Neural cell (in vitro differentiated cells): ENCODE measurements around the gene ALK. TPM values are rescaled to one million over a fixed set of nuclear protein-coding genes. Genes with fewer than 3 reads are reported as not detected.

ENCODE experiments used
- H2AFZ ChIP-seq: fragments of 200-600, 300-800 bp; sonication (generic), shearing (Covaris generic); 2 replicates; pipeline ENCODE4 v1.6.0; 2014; ENCODE audit warnings: low read depth, mild to moderate bottlenecking, antibody characterized with exemption, low read length, moderate library complexity
- H3F3A ChIP-seq: fragments of 200-600 bp; shearing (Covaris generic); 2 replicates; pipeline ENCODE4 v1.6.1; 2016; ENCODE audit warnings: mild to moderate bottlenecking, moderate library complexity, mixed read lengths, antibody characterized with exemption, low read length; ENCODE audit not compliant: insufficient read depth, poor library complexity, severe bottlenecking
- H3K27ac ChIP-seq: fragments of 200-600, 300-800 bp; sonication (generic), shearing (Covaris generic); 2 replicates; pipeline ENCODE4 v1.5.1; 2014; ENCODE audit warnings: mild to moderate bottlenecking, low read length, moderate library complexity
- H3K27me3 ChIP-seq: fragments of 300-800, 200-600 bp; sonication (generic), shearing (Covaris generic); 2 replicates; pipeline ENCODE4 v1.6.0; 2014; ENCODE audit warnings: mild to moderate bottlenecking, low read depth, low read length, moderate library complexity; ENCODE audit not compliant: insufficient read depth
- H3K36me3 ChIP-seq: fragments of 300-800, 200-600 bp; sonication (generic), shearing (Covaris generic); 2 replicates; pipeline ENCODE4 v1.5.1; 2014; ENCODE audit warnings: mild to moderate bottlenecking, antibody characterized with exemption, low read length, moderate library complexity; ENCODE audit not compliant: insufficient read depth
- H3K4me2 ChIP-seq: fragments of 300-800, 200-600 bp; sonication (generic), shearing (Covaris generic); 2 replicates; pipeline ENCODE4 v1.6.0; 2014; ENCODE audit warnings: mild to moderate bottlenecking, low read length
- H3K4me3 ChIP-seq: fragments of 300-800, 200-600 bp; sonication (generic), shearing (Covaris generic); 2 replicates; pipeline ENCODE4 v1.5.1; 2014; ENCODE audit warnings: mild to moderate bottlenecking, low read length, moderate library complexity
- H3K79me2 ChIP-seq: fragments of 200-600 bp; shearing (Covaris generic); replicated peaks from 2 replicates; pipeline ENCODE4 v1.6.0; 2014; ENCODE audit warnings: mild to moderate bottlenecking, low read length, moderate library complexity; ENCODE audit not compliant: insufficient read depth
- H3K9ac ChIP-seq: fragments of 300-800, 200-600 bp; sonication (generic), shearing (Covaris generic); 2 replicates; pipeline ENCODE4 v1.6.1; 2016; ENCODE audit warnings: mild to moderate bottlenecking, low read length, mixed read lengths
- H3K9me2 ChIP-seq: fragments of 200-600 bp; shearing (Covaris generic); 2 replicates; pipeline ENCODE4 v1.6.1; 2016; ENCODE audit warnings: mild to moderate bottlenecking, low read length, mixed read lengths; ENCODE audit not compliant: insufficient read depth
- H3K9me3 ChIP-seq: fragments of 200-600, 300-800 bp; sonication (generic), shearing (Covaris generic); 2 replicates; pipeline ENCODE4 v1.6.1; 2016; ENCODE audit warnings: mild to moderate bottlenecking, mixed run types, low read length, moderate library complexity, mixed read lengths
- H4K20me1 ChIP-seq: fragments of 200-600 bp; shearing (Covaris generic); 2 replicates; pipeline ENCODE4 v1.6.1; 2016; ENCODE audit warnings: mild to moderate bottlenecking, mixed run types; ENCODE audit not compliant: insufficient read depth
- EP300 ChIP-seq: fragments of 450-650 bp; conservative IDR thresholded peaks from 2 replicates; pipeline ENCODE4 v1.6.1; 2014; ENCODE audit warnings: antibody characterized with exemption, mild to moderate bottlenecking, moderate library complexity; ENCODE audit not compliant: poor library complexity, severe bottlenecking
- EZH2 ChIP-seq: fragments of 200-600, 300-800 bp; shearing (Covaris generic), sonication (generic); IDR thresholded peaks from 2 replicates; pipeline ENCODE4 v1.6.1; 2014; ENCODE audit warnings: antibody characterized with exemption, low read length, borderline replicate concordance, mild to moderate bottlenecking; ENCODE audit not compliant: insufficient read depth, poor library complexity, severe bottlenecking
- MXI1 ChIP-seq: fragments of 450-650 bp; conservative IDR thresholded peaks from 2 replicates; pipeline ENCODE4 v1.6.1; 2014; ENCODE audit warnings: antibody characterized with exemption, mild to moderate bottlenecking; ENCODE audit not compliant: poor library complexity, severe bottlenecking
- POLR2AphosphoS5 ChIP-seq: IDR thresholded peaks from 2 replicates; pipeline ENCODE4 v1.6.1; 2012
- RAD21 ChIP-seq: fragments of 450-650 bp; conservative IDR thresholded peaks from 2 replicates; pipeline ENCODE4 v1.6.1; 2014; ENCODE audit warnings: antibody characterized with exemption, mild to moderate bottlenecking, moderate library complexity
- SMC3 ChIP-seq: fragments of 450-650 bp; conservative IDR thresholded peaks from 2 replicates; pipeline ENCODE4 v1.6.1; 2014; ENCODE audit warnings: antibody characterized with exemption, mild to moderate bottlenecking, moderate library complexity; ENCODE audit not compliant: poor library complexity
- TAF1 ChIP-seq: IDR thresholded peaks from 2 replicates; pipeline ENCODE4 v1.6.1; 2012; ENCODE audit warnings: low read depth
- polyA plus RNA-seq: library from polyadenylated mRNA; depleted of rRNA; stranded (reverse); fragments of >200 nt; gene quantifications from 2 replicates; pipeline ENCODE4 v1.2.3, GENCODE V29; 2014
- TF ChIP-seq, protein P1 (sequence below): IDR thresholded peaks from 2 replicates; pipeline ENCODE4 v1.6.1; 2012; ENCODE audit warnings: borderline replicate concordance
- TF ChIP-seq, protein P2 (sequence below): fragments of 450-650 bp; IDR thresholded peaks from 2 replicates; pipeline ENCODE4 v1.5.1; 2014; ENCODE audit warnings: antibody characterized with exemption, mild to moderate bottlenecking, moderate library complexity; ENCODE audit not compliant: poor library complexity, severe bottlenecking

The ALK gene
- polyA plus RNA-seq, 1 donor from 2014 or later, result 7.1 TPM

DNA sequence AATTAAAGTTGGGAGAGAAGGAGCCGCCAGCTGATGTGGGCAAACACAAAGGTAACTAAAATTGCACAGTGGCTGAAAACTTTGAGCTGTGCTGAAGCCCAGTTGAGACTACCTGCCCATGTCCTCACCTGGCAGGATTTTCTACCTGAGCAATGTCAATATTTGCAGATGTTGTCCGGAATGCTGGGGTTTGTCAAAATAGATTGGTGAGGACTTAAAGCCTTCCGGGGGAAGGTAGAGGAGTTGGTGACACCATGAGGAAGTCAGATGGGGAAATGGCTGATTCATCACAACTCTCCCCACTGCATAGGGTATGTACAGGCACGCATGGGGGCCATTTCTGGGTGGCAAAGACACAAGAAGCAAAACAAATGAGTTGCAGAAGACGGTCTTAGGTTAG lies 114.9 kb downstream of the ALK start:
- H3K27ac ChIP-seq, result no peak overlapping the region
- H3K4me3 ChIP-seq, result no peak overlapping the region
- H4K20me1 ChIP-seq, result no peaks in the 10 kb centered on the region
- no peak overlapping the region for H3K4me2 ChIP-seq
- H3K79me2 ChIP-seq, result no peaks in the 10 kb centered on the region
- H3K9ac ChIP-seq, result no peak overlapping the region
- H3K36me3 ChIP-seq, result no peaks in the 10 kb centered on the region
- TF ChIP-seq EP300, result no peak
- H2AFZ ChIP-seq, result no peak overlapping the region
- H3K9me3 ChIP-seq, result no peaks in the 10 kb centered on the region
- H3F3A ChIP-seq, result no peaks in the 10 kb centered on the region
- no peaks in the 10 kb centered on the region for H3K27me3 ChIP-seq
- H3K9me2 ChIP-seq, result no peaks in the 10 kb centered on the region

DNA sequence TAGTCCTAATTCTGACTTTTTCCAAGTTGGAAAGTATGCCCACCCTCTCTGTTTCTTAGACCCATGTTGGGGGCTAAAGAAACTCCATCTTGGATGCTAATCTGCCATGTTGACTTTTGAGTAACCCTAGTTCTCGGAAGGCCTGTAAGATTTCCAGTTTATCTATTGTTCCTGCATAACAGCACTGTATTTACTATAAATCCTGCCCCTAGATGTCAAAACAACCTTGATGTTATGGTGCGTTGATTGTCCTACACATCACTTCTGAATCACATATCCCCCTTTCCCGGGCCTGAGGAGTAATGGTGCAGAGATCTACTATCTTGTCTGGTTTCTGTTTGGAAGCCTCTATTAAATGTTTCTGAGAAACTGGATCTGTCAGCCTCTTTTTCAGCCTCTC lies 116.7 kb downstream of the ALK start:
- no peaks in the 10 kb centered on the region for H3K27me3 ChIP-seq
- no peak overlapping the region for H3K4me3 ChIP-seq
- H3K4me2 ChIP-seq, result no peak overlapping the region
- H2AFZ ChIP-seq, result no peak overlapping the region
- no peaks in the 10 kb centered on the region for H3K36me3 ChIP-seq
- no peak overlapping the region for H3K27ac ChIP-seq
- no peak for TF ChIP-seq MXI1
- no peak for TF ChIP-seq POLR2AphosphoS5
- TF ChIP-seq, protein P1, sequence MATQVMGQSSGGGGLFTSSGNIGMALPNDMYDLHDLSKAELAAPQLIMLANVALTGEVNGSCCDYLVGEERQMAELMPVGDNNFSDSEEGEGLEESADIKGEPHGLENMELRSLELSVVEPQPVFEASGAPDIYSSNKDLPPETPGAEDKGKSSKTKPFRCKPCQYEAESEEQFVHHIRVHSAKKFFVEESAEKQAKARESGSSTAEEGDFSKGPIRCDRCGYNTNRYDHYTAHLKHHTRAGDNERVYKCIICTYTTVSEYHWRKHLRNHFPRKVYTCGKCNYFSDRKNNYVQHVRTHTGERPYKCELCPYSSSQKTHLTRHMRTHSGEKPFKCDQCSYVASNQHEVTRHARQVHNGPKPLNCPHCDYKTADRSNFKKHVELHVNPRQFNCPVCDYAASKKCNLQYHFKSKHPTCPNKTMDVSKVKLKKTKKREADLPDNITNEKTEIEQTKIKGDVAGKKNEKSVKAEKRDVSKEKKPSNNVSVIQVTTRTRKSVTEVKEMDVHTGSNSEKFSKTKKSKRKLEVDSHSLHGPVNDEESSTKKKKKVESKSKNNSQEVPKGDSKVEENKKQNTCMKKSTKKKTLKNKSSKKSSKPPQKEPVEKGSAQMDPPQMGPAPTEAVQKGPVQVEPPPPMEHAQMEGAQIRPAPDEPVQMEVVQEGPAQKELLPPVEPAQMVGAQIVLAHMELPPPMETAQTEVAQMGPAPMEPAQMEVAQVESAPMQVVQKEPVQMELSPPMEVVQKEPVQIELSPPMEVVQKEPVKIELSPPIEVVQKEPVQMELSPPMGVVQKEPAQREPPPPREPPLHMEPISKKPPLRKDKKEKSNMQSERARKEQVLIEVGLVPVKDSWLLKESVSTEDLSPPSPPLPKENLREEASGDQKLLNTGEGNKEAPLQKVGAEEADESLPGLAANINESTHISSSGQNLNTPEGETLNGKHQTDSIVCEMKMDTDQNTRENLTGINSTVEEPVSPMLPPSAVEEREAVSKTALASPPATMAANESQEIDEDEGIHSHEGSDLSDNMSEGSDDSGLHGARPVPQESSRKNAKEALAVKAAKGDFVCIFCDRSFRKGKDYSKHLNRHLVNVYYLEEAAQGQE, result no peak
- TF ChIP-seq TAF1, result no peak
- TF ChIP-seq RAD21, result no peak
- no peak for TF ChIP-seq EZH2
- no peak for TF ChIP-seq SMC3
- no peak for TF ChIP-seq EP300
- H3F3A ChIP-seq, result no peaks in the 10 kb centered on the region
- no peak overlapping the region for H3K9ac ChIP-seq
- no peaks in the 10 kb centered on the region for H4K20me1 ChIP-seq
- no peaks in the 10 kb centered on the region for H3K9me3 ChIP-seq
- no peaks in the 10 kb centered on the region for H3K79me2 ChIP-seq
- H3K9me2 ChIP-seq, result no peaks in the 10 kb centered on the region

GRCh38 chr2:29803537-29803936 lies 117.8 kb downstream of the ALK start:
- Histone ChIP-seq H4K20me1 (no peaks in the 10 kb centered on the region), H3K9me3 (no peaks in the 10 kb centered on the region), H3K9ac (no peak overlapping the region), H3K4me2 (no peak overlapping the region), H3K27me3 (no peaks in the 10 kb centered on the region), H3K36me3 (no peaks in the 10 kb centered on the region), H3K27ac (no peak overlapping the region), H3K4me3 (no peak overlapping the region), H3K9me2 (no peaks in the 10 kb centered on the region), H2AFZ (no peak overlapping the region), H3F3A (no peaks in the 10 kb centered on the region), H3K79me2 (no peaks in the 10 kb centered on the region)
- TF ChIP-seq RAD21 (no peak), MXI1 (no peak), SMC3 (no peak), POLR2AphosphoS5 (no peak), TAF1 (no peak), EP300 (no peak), EZH2 (no peak)
- TF ChIP-seq, protein P1, result no peak
- TF ChIP-seq, protein P2, sequence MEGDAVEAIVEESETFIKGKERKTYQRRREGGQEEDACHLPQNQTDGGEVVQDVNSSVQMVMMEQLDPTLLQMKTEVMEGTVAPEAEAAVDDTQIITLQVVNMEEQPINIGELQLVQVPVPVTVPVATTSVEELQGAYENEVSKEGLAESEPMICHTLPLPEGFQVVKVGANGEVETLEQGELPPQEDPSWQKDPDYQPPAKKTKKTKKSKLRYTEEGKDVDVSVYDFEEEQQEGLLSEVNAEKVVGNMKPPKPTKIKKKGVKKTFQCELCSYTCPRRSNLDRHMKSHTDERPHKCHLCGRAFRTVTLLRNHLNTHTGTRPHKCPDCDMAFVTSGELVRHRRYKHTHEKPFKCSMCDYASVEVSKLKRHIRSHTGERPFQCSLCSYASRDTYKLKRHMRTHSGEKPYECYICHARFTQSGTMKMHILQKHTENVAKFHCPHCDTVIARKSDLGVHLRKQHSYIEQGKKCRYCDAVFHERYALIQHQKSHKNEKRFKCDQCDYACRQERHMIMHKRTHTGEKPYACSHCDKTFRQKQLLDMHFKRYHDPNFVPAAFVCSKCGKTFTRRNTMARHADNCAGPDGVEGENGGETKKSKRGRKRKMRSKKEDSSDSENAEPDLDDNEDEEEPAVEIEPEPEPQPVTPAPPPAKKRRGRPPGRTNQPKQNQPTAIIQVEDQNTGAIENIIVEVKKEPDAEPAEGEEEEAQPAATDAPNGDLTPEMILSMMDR, result no peak
